SK-N-SH (cell line): ENCODE data around the gene HVCN1. TPM values are rescaled to one million over a fixed set of nuclear protein-coding genes. Genes with fewer than 3 reads are reported as not detected.

ENCODE experiments used
- CTCF ChIA-PET: fragments of 300-600, 350-600 bp; formaldehyde crosslinking; extraction: SDS; loops from one replicate; lab custom pipeline; 2021; lab: Yijun Ruan, JAX
- POLR2A ChIA-PET: fragments of 350-600 bp; sonication (Branson Sonifier 250); formaldehyde crosslinking; extraction: SDS; loops from one replicate; lab custom pipeline; 2020; ENCODE audit warnings: antibody characterized with exemption, inconsistent platforms; lab: Yijun Ruan, JAX
- DNase-seq: peaks from one replicate; pipeline ENCODE4 v3.0.0; 2012
- H2AFZ ChIP-seq: fragments of 200-600 bp; sonication (generic); 2 replicates; pipeline ENCODE4 v1.8.1; 2016; ENCODE audit warnings: antibody characterized with exemption, mild to moderate bottlenecking, low read depth
- H3F3A ChIP-seq: fragments of 200-600 bp; sonication (generic); replicated peaks from 2 replicates; pipeline ENCODE3; 2016; ENCODE audit warnings: antibody characterized with exemption, mild to moderate bottlenecking; ENCODE audit not compliant: insufficient read depth
- H3K27ac ChIP-seq, 2 experiments: fragments of 200-500 bp in 1 of 2; fragments of 200-600 bp in 1 of 2; sonication (Bioruptor generic) in 1 of 2; sonication (generic), shearing (Covaris generic) in 1 of 2; 2 replicates each; pipeline versions ENCODE4 v1.5.1 to v1.6.1; 2014 to 2016; ENCODE audit warnings: low read depth in 2 of 2, inconsistent platforms in 1 of 2, low read length in 1 of 2, mild to moderate bottlenecking in 1 of 2, mixed read lengths in 1 of 2
- H3K27me3 ChIP-seq: fragments of 200-600 bp; sonication (generic), shearing (Covaris generic); 2 replicates; pipeline ENCODE4 v1.6.1; 2016; ENCODE audit warnings: mixed run types; ENCODE audit not compliant: insufficient read depth
- H3K36me3 ChIP-seq, 2 experiments: fragments of 200-500 bp in 1 of 2; fragments of 200-600 bp in 1 of 2; sonication (Bioruptor generic) in 1 of 2; sonication (generic) in 1 of 2; replicated peaks in 1 of 2; 2 replicates each; pipeline versions ENCODE3 to v1.5.1; 2014 to 2016; ENCODE audit warnings: low read length in 1 of 2, mild to moderate bottlenecking in 1 of 2; ENCODE audit not compliant: insufficient read depth in 2 of 2, control insufficient read depth in 1 of 2
- H3K4me1 ChIP-seq, 2 experiments: fragments of 200-500 bp in 1 of 2; fragments of 200-600 bp in 1 of 2; sonication (Bioruptor generic) in 1 of 2; sonication (generic), shearing (Covaris generic) in 1 of 2; 2 replicates each; pipeline versions ENCODE4 v1.5.1 to v1.6.1; 2014 to 2016; ENCODE audit warnings: low read depth in 1 of 2, low read length in 1 of 2, mixed run types in 1 of 2; ENCODE audit not compliant: insufficient read depth in 2 of 2, control insufficient read depth in 1 of 2
- H3K4me2 ChIP-seq: fragments of 200-600 bp; sonication (generic), shearing (Covaris generic); 2 replicates; pipeline ENCODE4 v1.6.1; 2017; ENCODE audit warnings: mixed run types
- H3K4me3 ChIP-seq, 2 experiments: fragments of 200-500 bp in 1 of 2; fragments of 200-600 bp in 1 of 2; sonication (Bioruptor generic) in 1 of 2; sonication (generic), shearing (Covaris generic) in 1 of 2; 2 replicates each; pipeline versions ENCODE4 v1.5.1 to v1.8.1; 2014 to 2016; ENCODE audit warnings: low read depth in 2 of 2, inconsistent platforms in 1 of 2, low read length in 1 of 2, mild to moderate bottlenecking in 1 of 2, mixed read lengths in 1 of 2, moderate library complexity in 1 of 2
- H3K79me2 ChIP-seq: fragments of 200-600 bp; sonication (generic); 2 replicates; pipeline ENCODE4 v1.8.1; 2017; ENCODE audit warnings: mild to moderate bottlenecking; ENCODE audit not compliant: insufficient read depth
- H3K9ac ChIP-seq: fragments of 200-600 bp; sonication (generic); 2 replicates; pipeline ENCODE4 v1.6.1; 2017; ENCODE audit warnings: mixed run types
- H3K9me2 ChIP-seq: fragments of 200-600 bp; sonication (generic); 2 replicates; pipeline ENCODE4 v1.6.1; 2017; ENCODE audit warnings: mixed run types
- H3K9me3 ChIP-seq: fragments of 200-600 bp; sonication (generic); 2 replicates; pipeline ENCODE4 v1.6.1; 2017; ENCODE audit warnings: mixed run types, mild to moderate bottlenecking, moderate library complexity
- H4K20me1 ChIP-seq: fragments of 200-600 bp; sonication (generic); 2 replicates; pipeline ENCODE4 v1.6.1; 2017; ENCODE audit warnings: mild to moderate bottlenecking, mixed run types; ENCODE audit not compliant: insufficient read depth
- CTCF ChIP-seq: fragments of 200-600 bp; sonication (generic); IDR thresholded peaks from 2 replicates; pipeline ENCODE4 v1.6.1; 2017; ENCODE audit warnings: antibody characterized with exemption, mild to moderate bottlenecking, moderate library complexity
- EP300 ChIP-seq, 2 experiments: IDR thresholded peaks; 2 replicates each; pipeline versions ENCODE4 v1.4.0 to v1.6.1; 2012; ENCODE audit warnings: borderline replicate concordance in 1 of 2, low read depth in 1 of 2, low read length in 1 of 2
- FOSL2 ChIP-seq: IDR thresholded peaks from 2 replicates; pipeline ENCODE4 v1.4.0; 2012; ENCODE audit warnings: low read depth, mild to moderate bottlenecking, moderate library complexity, borderline replicate concordance
- FOXJ3 ChIP-seq: sonication (generic); formaldehyde crosslinking; IDR thresholded peaks from 2 replicates; pipeline ENCODE4 v1.5.1; 2020; ENCODE audit warnings: mild to moderate bottlenecking, missing genetic modification reagents
- GABPA ChIP-seq: IDR thresholded peaks from 2 replicates; pipeline ENCODE4 v1.4.0; 2012; ENCODE audit warnings: low read depth, mild to moderate bottlenecking
- MEF2A ChIP-seq: IDR thresholded peaks from 2 replicates; pipeline ENCODE4 v1.4.0; 2012; ENCODE audit warnings: low read depth, borderline replicate concordance
- MXI1 ChIP-seq: IDR thresholded peaks from 2 replicates; pipeline ENCODE4 v1.6.1; 2012; ENCODE audit warnings: mild to moderate bottlenecking, low read depth, low read length, improper control_type of control experiment
- RCOR1 ChIP-seq: fragments of 150-350 bp; IDR thresholded peaks from 2 replicates; pipeline ENCODE4 v1.6.1; 2017; ENCODE audit warnings: antibody characterized with exemption, low read length
- REST ChIP-seq: IDR thresholded peaks from 2 replicates; pipeline ENCODE4 v1.6.1; 2012; ENCODE audit warnings: mild to moderate bottlenecking, low read depth, low read length, moderate library complexity
- RFX5 ChIP-seq: IDR thresholded peaks from 2 replicates; pipeline ENCODE4 v1.6.1; 2012; ENCODE audit warnings: mild to moderate bottlenecking, improper control_type of control experiment, low read length
- RXRA ChIP-seq: IDR thresholded peaks from 2 replicates; pipeline ENCODE4 v1.4.0; 2012; ENCODE audit warnings: low read depth, mild to moderate bottlenecking, borderline replicate concordance
- SMC3 ChIP-seq: IDR thresholded peaks from 2 replicates; pipeline ENCODE4 v1.6.1; 2012; ENCODE audit warnings: low read depth, low read length, improper control_type of control experiment
- TAF1 ChIP-seq: IDR thresholded peaks from 2 replicates; pipeline ENCODE4 v1.6.1; 2012; ENCODE audit warnings: low read depth, mild to moderate bottlenecking, low read length, moderate library complexity, borderline replicate concordance
- TCF12 ChIP-seq: IDR thresholded peaks from 2 replicates; pipeline ENCODE4 v1.4.0; 2012
- TEAD4 ChIP-seq: IDR thresholded peaks from 2 replicates; pipeline ENCODE4 v1.4.0; 2012; ENCODE audit warnings: mild to moderate bottlenecking, borderline replicate concordance; ENCODE audit not compliant: insufficient read depth
- USF1 ChIP-seq: IDR thresholded peaks from 2 replicates; pipeline ENCODE4 v1.4.0; 2012; ENCODE audit warnings: low read depth, borderline replicate concordance
- YY1 ChIP-seq: IDR thresholded peaks from 2 replicates; pipeline ENCODE4 v1.4.0; 2012; ENCODE audit warnings: low read depth, mild to moderate bottlenecking
- ZBTB33 ChIP-seq: IDR thresholded peaks from 2 replicates; pipeline ENCODE4 v1.4.0; 2012; ENCODE audit warnings: low read depth, borderline replicate concordance
- WGBS: methylation state at CpG from one replicate; pipeline ENCODE4 v1.1.6; 2017; ENCODE audit warnings: low lambda C conversion rate; 5-methylcytosine and 5-hydroxymethylcytosine counted together
- polyA plus RNA-seq, 3 experiments: library from polyadenylated mRNA; depleted of rRNA; stranded (reverse); fragments of >200 nt; gene quantifications; 2 replicates each; pipeline ENCODE4 v1.2.3, GENCODE V29; 2012

Gene HVCN1
- polyA plus RNA-seq, 1 of the 3 experiments (the other 2 are of a cell fraction), result 0.03 TPM

GRCh38 chr12:110616471-110617115 lies 72.3 kb downstream of the HVCN1 start:
- Histone ChIP-seq H4K20me1 (no peaks in the 10 kb centered on the region), H3F3A (no peaks in the 10 kb centered on the region), H3K79me2 (peaks cover 12% of the 10 kb centered on the region), H3K4me3 (no peak overlapping the region), H3K9me2 (no peaks in the 10 kb centered on the region), H3K9ac (no peak overlapping the region), H3K4me1 (peaks cover 2 to 12% of the 10 kb centered on the region in 2 experiments; a peak in 3 of 4 replicates), H3K27ac (no peak overlapping the region), H3K27me3 (no peaks in the 10 kb centered on the region), H3K36me3 (no peaks in the 10 kb centered on the region), H3K9me3 (no peaks in the 10 kb centered on the region), H3K4me2 (no peak overlapping the region), H2AFZ (no peak overlapping the region)
- CTCF ChIA-PET, result interaction anchor here (0.7 to 4.3 kb wide), 5 partner anchors 15 to 211 kb away, joined by 3 to 30 read pairs (median 3); no protein-coding TSS in a partner anchor
- TF ChIP-seq FOSL2 (no peak), TEAD4 (no peak), RCOR1 (no peak), EP300 (IDR thresholded peaks at IDR 0.05; ENCODE audit: borderline replicate concordance in 1 of 2, low read depth in 1 of 2, low read length in 1 of 2) (no peak), GABPA (no peak), CTCF (no peak), SMC3 (no peak), RXRA (no peak), USF1 (no peak), MEF2A (no peak), TAF1 (no peak), TCF12 (no peak), RFX5 (no peak)
- WGBS, result 91% methylated on average over 5 of the region's 5 CpGs
- POLR2A ChIA-PET, result interaction anchor here (0.6 kb wide), 2 partner anchors 261 to 313 kb away, joined by 3 to 4 read pairs; no protein-coding TSS in a partner anchor
- DNase-seq, result no peak

GRCh38 chr12:110615171-110615570 lies 73.7 kb downstream of the HVCN1 start:
- Histone ChIP-seq H3K4me3 (peak overlapping the region in 1 of 2 experiments; percentile 70; a peak in 1 of 4 replicates), H3K9ac (peak overlapping the region; percentile 76; the same call in 1 of the 2 replicates), H3K27ac (no peak overlapping the region), H3K27me3 (no peaks in the 10 kb centered on the region), H4K20me1 (no peaks in the 10 kb centered on the region), H2AFZ (no peak overlapping the region), H3K9me3 (no peaks in the 10 kb centered on the region), H3K9me2 (no peaks in the 10 kb centered on the region), H3K4me1 (peaks cover 2 to 12% of the 10 kb centered on the region in 2 experiments; a peak in 3 of 4 replicates), H3K36me3 (no peaks in the 10 kb centered on the region), H3K4me2 (0 out of 2 replicates have a peak overlapping the region, but pooled peaks have one; percentile 94), H3K79me2 (peaks cover 12% of the 10 kb centered on the region), H3F3A (no peaks in the 10 kb centered on the region)
- 87% methylated on average over 8 of the region's 8 CpGs for WGBS
- no peak for DNase-seq
- CTCF ChIA-PET, result interaction anchor here (0.6 to 4.3 kb wide), 4 partner anchors 14 to 212 kb away, joined by 3 to 30 read pairs (median 4); partner anchors contain the start of gene ARPC3
- POLR2A ChIA-PET, result no interaction called here
- TF ChIP-seq TEAD4, result no peak
- no peak for TF ChIP-seq EP300 (IDR thresholded peaks at IDR 0.05; ENCODE audit: borderline replicate concordance in 1 of 2, low read depth in 1 of 2, low read length in 1 of 2)
- TF ChIP-seq REST, result no peak
- no peak for TF ChIP-seq MXI1
- TF ChIP-seq YY1, result no peak
- no peak for TF ChIP-seq ZBTB33
- no peak for TF ChIP-seq TCF12
- no peak for TF ChIP-seq FOXJ3 (CRISPR knock-in tag)
